Stimulated activated naive CD8-positive, alpha-beta T cell treated with anti-CD3 and anti-CD28 coated beads, Interleukin-15, Interleukin-2, amounts not matched to agents 100 U/mL and 50 U/mL, for 24 hours (primary cell): Measurements from ENCODE around the gene ANKZF1.
A peak's percentile ranks its signal among the peaks of the same experiment; 100 is the strongest.
"Not testable (repeated sequence)": the region's sequence is repeated elsewhere in the genome, so short reads cannot be mapped to it uniquely, and the experiment has no call there.

Experiments used
- ATAC-seq: fragments of 150-1000 bp; cut with Tn5 transposase; one replicate; pipeline ENCODE4 v1.10.0; 2021
- DNase-seq: peaks from one replicate; pipeline ENCODE4 v3.0.0; 2021

The ANKZF1 gene, protein sequence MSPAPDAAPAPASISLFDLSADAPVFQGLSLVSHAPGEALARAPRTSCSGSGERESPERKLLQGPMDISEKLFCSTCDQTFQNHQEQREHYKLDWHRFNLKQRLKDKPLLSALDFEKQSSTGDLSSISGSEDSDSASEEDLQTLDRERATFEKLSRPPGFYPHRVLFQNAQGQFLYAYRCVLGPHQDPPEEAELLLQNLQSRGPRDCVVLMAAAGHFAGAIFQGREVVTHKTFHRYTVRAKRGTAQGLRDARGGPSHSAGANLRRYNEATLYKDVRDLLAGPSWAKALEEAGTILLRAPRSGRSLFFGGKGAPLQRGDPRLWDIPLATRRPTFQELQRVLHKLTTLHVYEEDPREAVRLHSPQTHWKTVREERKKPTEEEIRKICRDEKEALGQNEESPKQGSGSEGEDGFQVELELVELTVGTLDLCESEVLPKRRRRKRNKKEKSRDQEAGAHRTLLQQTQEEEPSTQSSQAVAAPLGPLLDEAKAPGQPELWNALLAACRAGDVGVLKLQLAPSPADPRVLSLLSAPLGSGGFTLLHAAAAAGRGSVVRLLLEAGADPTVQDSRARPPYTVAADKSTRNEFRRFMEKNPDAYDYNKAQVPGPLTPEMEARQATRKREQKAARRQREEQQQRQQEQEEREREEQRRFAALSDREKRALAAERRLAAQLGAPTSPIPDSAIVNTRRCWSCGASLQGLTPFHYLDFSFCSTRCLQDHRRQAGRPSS

DNA sequence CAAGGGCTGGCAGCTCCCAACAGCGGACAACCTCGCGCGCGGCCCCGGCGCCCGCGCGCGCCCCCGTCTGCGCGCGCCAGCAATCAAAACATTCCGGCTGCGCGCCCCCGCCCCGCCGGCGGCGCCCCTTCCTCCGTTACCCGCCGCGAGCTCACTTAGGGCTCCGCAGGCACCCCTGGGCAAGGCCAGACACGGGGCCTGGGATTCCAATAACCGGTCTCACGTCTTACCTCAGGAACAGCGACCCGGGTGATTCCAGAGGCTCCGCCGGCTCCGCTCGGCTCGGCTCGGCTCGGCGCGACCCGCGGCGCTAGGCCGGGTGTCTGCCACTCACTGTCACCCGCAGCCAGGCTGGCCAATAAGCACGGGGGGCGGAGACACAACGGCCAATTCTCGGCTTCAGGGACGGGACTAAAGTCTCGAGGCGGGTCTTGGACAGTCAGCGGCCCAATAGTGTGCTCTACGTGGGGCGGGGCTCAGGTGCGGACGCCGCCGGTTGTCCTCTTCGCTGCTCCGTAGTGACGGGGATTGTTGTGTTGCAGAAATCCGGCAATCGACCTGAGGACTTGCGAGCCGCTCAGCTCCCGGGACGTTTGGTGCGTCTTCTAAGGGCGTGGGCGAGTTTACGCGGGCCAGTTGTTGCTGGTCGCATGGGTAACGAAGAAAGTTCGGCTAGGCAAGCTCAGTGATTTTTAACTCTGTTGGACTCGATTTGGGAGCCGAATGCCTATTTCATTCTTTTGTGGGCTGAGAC, at the start of gene ANKZF1, which contains the start of gene ATG9A:
ANKZF1 (plus strand) TSS at position 502 of the 754 bp plus-strand sequence. CDS start 452 bp downstream, outside the sequence.
ATG9A (minus strand) TSS at position 332 of the 754 bp plus-strand sequence. CDS start 1,612 bp downstream, outside the sequence.
- peak; percentile 99 for ATAC-seq
- peak; percentile 97 for DNase-seq

DNA sequence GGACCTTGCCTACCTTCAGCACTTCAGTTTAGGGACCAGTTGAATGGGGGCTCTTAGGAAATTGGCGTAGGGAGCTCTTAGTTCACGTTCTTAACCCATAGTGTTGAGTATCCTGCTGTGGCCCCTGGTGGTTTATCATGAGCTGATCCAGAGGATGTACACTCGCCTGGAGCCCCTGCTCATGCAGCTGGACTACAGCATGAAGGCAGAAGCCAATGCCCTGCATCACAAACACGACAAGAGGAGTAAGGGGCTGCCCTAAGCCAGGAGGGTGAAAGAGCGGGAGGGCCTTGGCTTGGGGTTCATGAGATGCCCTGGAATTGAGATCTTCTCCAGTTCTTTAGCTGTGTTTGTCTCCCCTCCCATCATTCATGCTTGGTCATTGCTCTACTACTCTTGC, 48.6 kb upstream of the ANKZF1 start:
- DNase-seq (no peak), ATAC-seq (no peak)

DNA sequence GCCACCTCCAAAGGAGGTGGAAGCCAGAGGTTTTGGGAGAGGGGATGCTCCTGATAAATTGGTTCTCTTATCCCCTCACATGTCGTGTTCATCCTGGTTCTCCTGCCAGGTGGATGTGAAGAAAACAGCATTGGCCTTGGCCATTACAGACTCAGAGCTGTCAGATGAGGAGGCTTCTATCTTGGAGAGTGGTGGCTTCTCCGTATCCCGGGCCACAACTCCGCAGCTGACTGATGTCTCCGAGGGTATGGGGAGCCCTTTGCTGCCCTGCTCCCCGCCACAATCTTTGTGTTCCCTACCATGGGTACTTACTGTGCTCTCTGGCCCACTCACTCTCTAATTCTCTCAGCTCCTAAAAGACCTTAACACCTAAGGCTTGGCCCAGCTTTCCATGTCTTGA, 48.1 kb upstream of the ANKZF1 start:
- no peak for DNase-seq
- ATAC-seq = no peak

DNA sequence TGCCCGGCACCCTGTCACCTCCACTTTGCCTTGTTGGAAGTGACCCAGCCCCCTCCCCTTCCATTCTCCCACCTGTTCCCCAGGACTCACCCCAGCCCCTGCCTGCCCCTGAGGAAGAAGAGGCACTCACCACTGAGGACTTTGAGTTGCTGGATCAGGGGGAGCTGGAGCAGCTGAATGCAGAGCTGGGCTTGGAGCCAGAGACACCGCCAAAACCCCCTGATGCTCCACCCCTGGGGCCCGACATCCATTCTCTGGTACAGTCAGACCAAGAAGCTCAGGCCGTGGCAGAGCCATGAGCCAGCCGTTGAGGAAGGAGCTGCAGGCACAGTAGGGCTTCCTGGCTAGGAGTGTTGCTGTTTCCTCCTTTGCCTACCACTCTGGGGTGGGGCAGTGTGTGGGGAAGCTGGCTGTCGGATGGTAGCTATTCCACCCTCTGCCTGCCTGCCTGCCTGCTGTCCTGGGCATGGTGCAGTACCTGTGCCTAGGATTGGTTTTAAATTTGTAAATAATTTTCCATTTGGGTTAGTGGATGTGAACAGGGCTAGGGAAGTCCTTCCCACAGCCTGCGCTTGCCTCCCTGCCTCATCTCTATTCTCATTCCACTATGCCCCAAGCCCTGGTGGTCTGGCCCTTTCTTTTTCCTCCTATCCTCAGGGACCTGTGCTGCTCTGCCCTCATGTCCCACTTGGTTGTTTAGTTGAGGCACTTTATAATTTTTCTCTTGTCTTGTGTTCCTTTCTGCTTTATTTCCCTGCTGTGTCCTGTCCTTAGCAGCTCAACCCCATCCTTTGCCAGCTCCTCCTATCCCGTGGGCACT, 47.1 kb upstream of the ANKZF1 start:
- DNase-seq = no peak
- ATAC-seq = no peak

DNA sequence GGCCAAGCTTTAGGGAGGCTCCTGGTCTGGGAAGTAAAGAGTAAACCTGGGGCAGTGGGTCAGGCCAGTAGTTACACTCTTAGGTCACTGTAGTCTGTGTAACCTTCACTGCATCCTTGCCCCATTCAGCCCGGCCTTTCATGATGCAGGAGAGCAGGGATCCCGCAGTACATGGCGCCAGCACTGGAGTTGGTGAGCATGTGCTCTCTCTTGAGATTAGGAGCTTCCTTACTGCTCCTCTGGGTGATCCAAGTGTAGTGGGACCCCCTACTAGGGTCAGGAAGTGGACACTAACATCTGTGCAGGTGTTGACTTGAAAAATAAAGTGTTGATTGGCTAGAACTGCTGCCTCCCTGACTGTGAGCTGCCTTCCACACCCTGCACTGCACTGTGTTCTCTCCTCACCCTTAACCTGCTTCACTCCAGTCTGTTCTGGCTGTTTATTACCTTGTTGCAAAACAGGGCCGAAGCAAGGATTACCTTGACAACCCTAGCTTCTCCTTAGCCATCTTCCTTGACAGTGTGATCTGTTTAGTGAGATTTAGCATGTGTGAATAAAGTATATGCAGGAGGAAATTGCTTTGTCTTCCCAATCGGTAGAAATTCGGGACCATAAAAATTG, 46.3 kb upstream of the ANKZF1 start:
- ATAC-seq = no peak

DNA sequence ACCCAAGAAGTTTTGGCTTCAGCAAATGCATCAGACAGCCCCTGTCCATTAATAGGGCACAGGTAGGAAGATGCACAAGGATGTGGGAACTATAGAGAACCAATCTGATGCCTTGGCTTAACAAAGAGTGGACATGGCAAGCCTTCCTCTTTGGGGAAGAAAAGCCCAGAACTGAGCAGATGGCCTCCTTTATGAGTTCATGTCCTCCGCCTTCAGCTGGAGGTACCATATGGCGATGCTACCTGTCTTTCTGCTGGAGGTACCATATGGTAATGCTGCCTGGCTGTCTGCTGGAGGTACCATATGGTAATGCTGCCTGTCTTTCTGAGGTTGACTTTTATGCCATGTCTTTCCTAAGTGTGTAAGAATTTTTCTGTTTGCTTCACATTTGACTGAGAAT, 45.5 kb upstream of the ANKZF1 start:
- ATAC-seq (no peak), DNase-seq (no peak)

More for the DNA sequence above, 46.3 kb upstream of the ANKZF1 start:
- no peak for DNase-seq

DNA sequence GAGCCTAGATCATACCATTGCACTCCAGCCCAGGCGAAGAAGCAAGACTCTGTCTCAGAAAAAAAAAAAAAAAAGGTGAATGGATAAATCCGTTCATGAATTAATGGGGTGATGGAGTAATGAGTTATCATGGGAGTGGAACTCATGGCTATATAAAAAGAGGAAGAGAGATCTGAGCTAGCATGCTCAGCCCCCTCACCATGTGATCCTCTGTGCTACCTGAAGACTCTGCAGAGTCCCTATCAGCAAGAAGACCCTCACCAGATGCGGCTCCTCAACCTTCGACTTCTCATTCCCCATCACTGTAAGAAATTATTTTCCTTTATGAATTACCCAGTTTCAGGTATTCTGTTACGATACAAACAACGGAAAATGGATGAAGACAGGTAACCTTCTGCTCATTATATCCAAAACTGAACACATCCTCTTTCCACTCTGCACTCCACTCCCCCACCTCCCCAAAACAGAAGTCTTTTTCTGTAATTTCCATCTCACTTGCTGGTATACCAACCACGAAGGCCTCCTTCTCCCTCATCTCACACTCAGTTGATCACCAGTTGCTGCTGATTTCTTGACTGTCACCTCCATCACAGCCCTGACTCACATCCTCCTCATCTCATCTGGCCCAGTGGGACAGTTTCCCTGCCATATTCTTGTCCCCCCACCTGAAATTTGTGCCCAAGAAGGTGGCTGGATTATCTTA, 42.7 kb upstream of the ANKZF1 start:
- ATAC-seq (peak; percentile 87), DNase-seq (no peak)

DNA sequence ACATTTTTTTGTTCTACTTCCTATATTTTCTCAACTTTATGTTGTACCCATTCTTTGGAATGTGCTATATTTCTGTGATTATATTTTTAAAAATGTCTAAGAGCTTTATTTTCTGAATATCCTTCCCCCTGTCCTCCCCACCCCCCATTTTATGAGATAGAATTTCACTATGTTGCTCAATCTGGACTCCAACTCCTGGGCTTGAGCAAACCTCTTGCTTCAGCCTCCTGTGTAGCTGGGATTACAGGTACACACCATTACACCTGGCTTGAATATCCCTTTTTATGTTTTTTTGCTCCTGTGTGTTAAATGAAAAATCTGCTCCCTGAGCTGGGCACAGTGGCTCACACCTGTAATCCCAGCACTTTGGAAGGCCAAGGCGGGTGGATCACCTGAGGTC, 32.2 kb upstream of the ANKZF1 start:
- no peak for DNase-seq
- ATAC-seq = no peak

DNA sequence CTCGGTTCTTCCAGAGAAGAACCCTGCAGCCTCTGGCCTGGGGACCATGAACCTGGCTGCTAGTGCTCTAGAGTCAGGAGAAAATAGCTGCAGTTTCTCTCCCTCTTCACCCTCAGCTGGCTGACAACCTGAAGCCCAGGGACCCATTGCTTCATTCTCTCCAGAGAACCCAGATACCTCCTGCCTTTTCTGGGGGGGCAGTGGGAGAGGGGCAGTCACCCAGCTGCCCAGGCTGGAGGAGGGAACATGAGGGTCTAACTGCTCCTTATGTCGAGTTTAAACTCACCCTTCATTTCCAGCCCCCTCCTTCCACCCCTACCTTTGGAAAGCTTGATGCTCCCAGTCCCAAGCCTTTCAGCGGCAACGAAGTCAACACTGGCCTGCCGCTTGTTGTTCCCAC, 30.6 kb upstream of the ANKZF1 start:
- ATAC-seq (no peak), DNase-seq (no peak)

DNA sequence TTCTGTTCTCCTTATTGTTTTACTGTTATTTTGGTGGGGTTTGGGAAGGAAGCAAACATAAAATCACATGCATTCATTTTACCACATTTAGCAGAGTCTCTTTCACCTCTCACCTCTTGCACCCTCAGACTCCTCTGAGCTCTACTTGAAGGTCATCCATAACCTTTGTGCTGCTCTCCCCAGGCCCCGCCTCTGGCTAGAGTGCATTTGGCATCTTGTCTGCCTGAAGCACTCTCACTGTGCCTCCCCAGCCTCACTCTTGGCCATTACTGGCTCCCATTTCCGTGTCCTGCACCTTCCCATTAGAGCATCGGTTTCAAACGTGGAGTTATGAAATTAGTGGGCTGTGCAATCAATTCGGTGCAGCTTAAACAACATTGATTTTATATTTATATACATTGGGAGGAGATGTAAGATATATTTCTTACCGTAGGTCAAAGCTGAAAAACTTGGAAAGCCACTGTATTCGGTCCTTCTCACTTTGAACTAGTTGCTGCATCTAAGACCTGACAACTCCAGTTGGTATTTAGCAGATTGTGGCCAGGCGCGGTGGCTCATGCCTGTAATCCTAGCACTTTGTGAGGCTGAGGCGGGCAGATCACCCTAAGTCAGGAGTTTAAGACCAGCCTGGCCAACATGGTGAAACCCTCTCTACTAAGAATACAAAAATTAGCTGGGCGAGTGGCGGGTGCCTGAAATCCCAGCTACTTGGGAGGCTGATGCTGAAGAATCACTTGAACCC, 30.0 kb upstream of the ANKZF1 start:
- ATAC-seq (peak; percentile 74), DNase-seq (no peak)

DNA sequence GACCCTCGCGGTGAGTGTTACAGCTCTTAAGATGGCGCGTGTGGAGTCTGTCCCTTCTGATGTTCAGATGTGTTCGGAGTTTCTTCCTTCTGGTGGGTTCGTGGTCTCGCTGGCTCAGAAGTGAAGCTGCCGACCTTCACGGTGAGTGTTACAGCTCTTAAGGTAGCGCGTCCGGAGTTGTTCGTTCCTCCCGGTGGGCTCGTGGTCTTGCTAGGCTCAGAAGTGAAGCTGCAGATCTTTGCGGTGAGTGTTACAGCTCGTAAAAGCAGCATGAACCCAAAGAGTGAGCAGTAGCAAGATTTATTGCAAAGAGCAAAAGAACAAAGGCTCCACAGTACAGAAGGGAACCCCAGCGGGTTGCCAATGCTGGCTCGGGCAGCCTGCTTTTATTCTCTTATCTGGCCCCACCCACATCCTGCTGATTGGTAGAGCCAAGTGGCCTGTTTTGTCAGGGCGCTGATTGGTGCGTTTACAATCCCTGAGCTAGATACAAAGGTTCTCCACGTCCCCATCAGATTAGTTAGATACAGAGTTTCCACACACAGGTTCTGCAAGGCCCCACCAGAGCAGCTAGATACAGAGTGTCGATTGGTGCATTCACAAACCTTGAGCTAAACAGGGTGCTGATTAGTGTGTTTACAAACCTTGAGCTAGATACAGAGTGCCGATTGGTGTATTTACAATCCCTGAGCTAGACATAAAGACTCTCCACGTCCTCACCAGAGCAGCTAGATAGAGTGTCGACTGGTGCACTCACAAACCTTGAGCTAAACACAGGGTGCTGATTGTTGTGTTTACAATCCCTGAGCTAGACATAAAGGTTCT, 28.9 kb upstream of the ANKZF1 start:
- ATAC-seq = not testable (repeated sequence)
- peak; percentile 60 for DNase-seq

DNA sequence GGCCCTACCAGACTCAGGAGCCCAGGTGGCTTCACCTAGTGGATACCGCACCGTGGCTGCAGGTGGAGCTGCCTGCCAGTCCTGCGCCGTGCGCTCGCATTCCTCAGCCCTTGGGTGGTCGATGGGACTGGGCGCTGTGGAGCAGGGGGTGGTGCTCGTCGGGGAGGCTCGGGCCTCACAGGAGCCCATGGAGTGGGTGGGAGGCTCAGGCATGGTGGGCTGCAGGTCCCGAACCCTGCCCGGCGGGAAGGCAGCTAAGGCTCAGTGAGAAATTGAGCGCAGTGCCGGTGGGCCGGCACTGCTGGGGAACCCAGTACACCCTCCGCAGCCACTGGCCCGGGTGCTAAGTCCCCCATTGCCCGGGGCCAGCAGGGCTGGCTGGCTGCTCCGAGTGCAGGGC, 28.3 kb upstream of the ANKZF1 start:
- not testable (repeated sequence) for DNase-seq, ATAC-seq

DNA sequence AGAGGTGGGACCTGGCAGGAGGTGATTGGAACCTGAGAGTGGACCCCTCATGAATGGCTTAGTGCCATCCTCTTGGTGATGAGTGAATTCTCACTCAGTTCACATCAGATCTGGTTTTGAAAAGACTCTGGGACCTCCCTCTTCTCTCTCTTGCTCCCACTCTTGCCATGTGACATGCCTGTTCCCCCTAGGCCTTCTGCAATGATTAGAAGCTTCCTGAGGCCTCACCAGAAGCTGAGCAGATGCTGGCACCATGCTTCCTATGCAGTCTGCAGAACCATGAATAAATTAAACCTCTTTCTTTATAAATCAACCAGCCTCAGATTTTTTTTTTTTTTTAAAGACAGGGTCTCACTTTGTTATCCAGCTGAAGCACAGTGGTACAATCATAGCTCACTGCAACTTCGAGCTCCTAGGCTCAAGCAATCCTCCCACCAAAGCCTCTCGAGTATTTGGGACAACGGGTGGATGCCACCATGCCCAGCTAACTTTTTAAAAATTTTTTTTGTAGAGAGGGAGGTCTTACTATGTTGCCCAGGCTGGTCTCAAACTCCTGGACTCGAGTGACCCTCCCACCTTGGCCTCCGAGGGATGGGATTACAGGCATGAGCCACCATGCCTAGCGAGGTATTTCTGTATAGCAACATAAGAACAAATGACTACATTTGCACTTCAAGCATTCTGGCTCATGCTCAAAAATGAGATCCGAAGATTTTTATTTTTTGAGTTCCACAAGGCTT, 25.0 kb upstream of the ANKZF1 start:
- ATAC-seq (no peak), DNase-seq (no peak)

DNA sequence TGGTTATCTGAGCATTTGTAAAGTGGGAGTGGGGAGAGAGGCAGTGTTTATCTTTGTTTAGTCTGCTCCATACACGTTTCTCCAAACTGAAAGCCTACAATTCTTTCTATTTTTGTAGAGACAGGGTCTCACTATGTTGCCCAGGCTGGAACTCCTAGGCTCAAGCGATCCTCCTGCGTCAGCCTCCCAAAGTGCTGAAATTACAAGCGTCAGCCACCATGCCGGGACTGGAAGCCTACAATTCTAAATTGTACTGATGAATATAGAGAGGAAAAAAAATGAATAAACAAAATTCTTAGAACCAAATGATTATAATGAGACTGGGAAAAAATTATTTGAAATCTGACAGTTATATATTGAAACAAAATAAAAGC, 24.5 kb upstream of the ANKZF1 start:
- DNase-seq = no peak
- ATAC-seq = no peak

DNA sequence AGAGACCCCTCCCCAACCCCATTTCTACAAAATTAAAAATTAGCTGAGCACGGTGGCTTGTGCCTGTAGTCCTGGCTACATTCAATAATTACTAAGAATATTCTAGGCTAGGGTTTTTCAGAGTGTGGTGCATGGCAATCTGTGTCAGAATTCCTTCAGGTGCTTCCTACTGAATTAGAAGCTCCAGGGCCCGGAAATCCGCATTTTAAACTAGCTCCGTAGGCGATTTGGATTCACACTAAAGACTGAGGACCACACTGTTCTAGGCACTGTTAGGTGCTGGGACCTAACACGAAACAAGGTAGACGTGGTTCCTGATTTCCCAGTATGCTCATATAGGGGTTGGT, 23.7 kb upstream of the ANKZF1 start:
- no peak for ATAC-seq
- DNase-seq = no peak

DNA sequence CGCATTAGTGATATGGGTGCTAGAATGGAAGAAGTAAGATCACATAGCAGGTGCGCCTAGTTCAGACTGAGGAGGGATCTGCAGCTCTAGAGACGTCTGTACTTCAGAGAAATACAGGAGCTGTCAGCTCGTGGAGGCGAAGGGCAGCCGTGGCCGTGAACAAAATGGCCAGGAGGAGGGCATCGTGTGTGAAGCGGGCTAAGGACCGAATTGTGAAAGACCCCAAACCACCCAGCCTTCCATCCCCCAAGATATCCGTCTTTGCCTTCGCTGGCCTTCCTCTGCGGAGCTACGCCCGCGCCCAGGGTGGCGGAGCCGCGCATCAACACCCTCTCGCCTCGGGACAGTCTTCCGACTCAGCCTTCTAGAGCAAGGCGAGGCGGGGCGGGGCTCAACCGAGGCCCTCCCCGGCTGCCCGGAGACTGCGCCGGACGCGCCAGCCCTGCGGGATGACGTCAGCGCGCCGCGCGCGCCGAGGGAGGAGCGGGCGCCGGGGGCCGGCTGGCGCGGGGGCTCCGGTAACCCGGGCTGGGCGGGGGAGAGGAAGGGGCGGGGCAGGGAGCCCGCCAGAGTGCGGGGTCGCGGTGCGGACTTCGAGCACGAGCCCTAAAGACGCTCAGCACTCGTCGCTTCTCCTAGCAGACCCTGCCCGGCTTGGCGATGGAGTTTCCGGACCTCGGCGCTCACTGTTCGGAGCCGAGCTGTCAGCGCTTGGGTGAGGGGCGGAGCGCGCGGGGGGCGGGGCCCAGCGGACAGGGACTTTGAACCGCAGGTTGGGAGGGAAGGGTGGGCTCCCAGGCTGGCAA, 23.1 kb upstream of the ANKZF1 start, which contains the start of gene ZFAND2B:
ZFAND2B (plus strand) TSS at position 455 of the 806 bp plus-strand sequence; CDS start at position 661, 206 bp downstream.
- DNase-seq (peak; percentile 97), ATAC-seq (peak; percentile 97)

DNA sequence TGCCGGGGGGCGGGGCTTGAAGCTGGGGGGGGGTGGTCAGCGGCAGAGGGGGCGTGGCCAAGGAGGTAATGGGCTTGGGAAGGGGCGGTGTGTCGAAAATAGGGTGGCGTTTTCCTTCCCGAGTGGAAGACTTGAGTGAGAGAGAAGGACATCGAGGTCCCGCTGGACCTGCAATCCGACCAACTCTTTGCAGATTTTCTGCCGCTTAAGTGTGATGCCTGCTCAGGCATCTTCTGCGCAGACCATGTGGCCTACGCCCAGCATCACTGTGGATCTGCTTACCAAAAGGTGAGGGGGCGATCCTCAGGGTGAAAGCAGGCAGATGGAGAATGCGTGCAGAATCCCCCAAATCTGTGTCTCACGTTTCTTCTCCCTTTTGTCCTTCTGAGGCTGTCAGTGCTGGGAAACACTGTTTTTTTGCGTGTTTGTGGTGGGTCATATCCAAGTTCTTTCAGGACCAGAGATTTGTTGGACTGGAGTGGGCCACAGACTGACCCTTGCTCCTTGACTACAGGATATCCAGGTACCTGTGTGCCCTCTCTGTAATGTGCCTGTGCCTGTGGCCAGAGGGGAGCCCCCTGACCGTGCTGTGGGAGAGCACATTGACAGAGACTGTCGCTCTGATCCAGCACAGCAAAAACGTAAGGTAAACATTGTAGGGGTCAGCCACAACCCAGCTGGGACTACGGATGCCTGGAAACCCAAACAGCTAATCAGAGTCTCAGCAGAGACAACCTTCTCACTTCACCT, 22.3 kb upstream of the ANKZF1 start:
- ATAC-seq (no peak), DNase-seq (no peak)
